H9 (cell line): ENCODE results near the gene KRTAP4-8. TPM values are rescaled to one million over a fixed set of nuclear protein-coding genes. Genes with fewer than 3 reads are reported as not detected.

Experiments
- DNase-seq: peaks from one replicate; pipeline ENCODE4 v3.0.0-alpha.2; 2017
- H2AFZ ChIP-seq: one replicate; pipeline ENCODE4 v1.6.1; 2013; ENCODE audit warnings: mild to moderate bottlenecking, low read length, control low read depth, moderate library complexity
- H2AK5ac ChIP-seq: 2 replicates; pipeline ENCODE4 v1.6.1; 2013; ENCODE audit warnings: low read length, control low read depth, mixed read lengths; ENCODE audit not compliant: insufficient read length
- H2BK120ac ChIP-seq: one replicate; pipeline ENCODE4 v1.6.1; 2013; ENCODE audit warnings: low read depth, mild to moderate bottlenecking, low read length, control low read depth, inconsistent platforms; ENCODE audit not compliant: poor library complexity, severe bottlenecking
- H2BK12ac ChIP-seq: 2 replicates; pipeline ENCODE4 v1.6.1; 2013; ENCODE audit warnings: low read length, control low read depth, mixed read lengths, low read depth; ENCODE audit not compliant: insufficient read length
- H2BK15ac ChIP-seq: 2 replicates; pipeline ENCODE4 v1.6.1; 2013; ENCODE audit warnings: low read depth, low read length, control low read depth
- H2BK20ac ChIP-seq: one replicate; pipeline ENCODE4 v1.6.1; 2013; ENCODE audit warnings: low read depth, mild to moderate bottlenecking, low read length, control low read depth, inconsistent platforms; ENCODE audit not compliant: poor library complexity, severe bottlenecking
- H2BK5ac ChIP-seq: 2 replicates; pipeline ENCODE4 v1.6.1; 2013; ENCODE audit warnings: low read length, control low read depth, mixed read lengths; ENCODE audit not compliant: insufficient read length
- H3K14ac ChIP-seq: 2 replicates; pipeline ENCODE4 v1.6.1; 2013; ENCODE audit warnings: low read length, control low read depth; ENCODE audit not compliant: insufficient read depth
- H3K18ac ChIP-seq: 2 replicates; pipeline ENCODE4 v1.6.1; 2013; ENCODE audit warnings: low read depth, mild to moderate bottlenecking, mixed read lengths, low read length, control low read depth; ENCODE audit not compliant: insufficient read length
- H3K23ac ChIP-seq: 2 replicates; pipeline ENCODE4 v1.6.1; 2013; ENCODE audit warnings: low read length, control low read depth, mixed read lengths, low read depth; ENCODE audit not compliant: insufficient read length
- H3K23me2 ChIP-seq: 2 replicates; pipeline ENCODE4 v1.6.1; 2013; ENCODE audit warnings: low read depth, mild to moderate bottlenecking, mixed read lengths, low read length, control low read depth; ENCODE audit not compliant: insufficient read length, poor library complexity, severe bottlenecking
- H3K27ac ChIP-seq: 2 replicates; pipeline ENCODE4 v1.5.1; 2013; ENCODE audit warnings: low read length, control low read depth, mixed read lengths, low read depth; ENCODE audit not compliant: insufficient read length
- H3K27me3 ChIP-seq: 2 replicates; pipeline ENCODE4 v1.6.1; 2013; ENCODE audit warnings: low read length, control low read depth, inconsistent platforms; ENCODE audit not compliant: insufficient read depth
- H3K4ac ChIP-seq: 2 replicates; pipeline ENCODE4 v1.6.1; 2013; ENCODE audit warnings: low read depth, mild to moderate bottlenecking, control low read depth, inconsistent platforms, low read length, moderate library complexity
- H3K4me1 ChIP-seq: 2 replicates; pipeline ENCODE4 v1.6.1; 2013; ENCODE audit warnings: low read length, control low read depth, inconsistent platforms; ENCODE audit not compliant: insufficient read depth
- H3K4me2 ChIP-seq: 2 replicates; pipeline ENCODE4 v1.6.1; 2013; ENCODE audit warnings: low read length, control low read depth, mixed read lengths; ENCODE audit not compliant: insufficient read length, insufficient read depth
- H3K56ac ChIP-seq: 2 replicates; pipeline ENCODE4 v1.6.1; 2013; ENCODE audit warnings: low read depth, mild to moderate bottlenecking, mixed read lengths, low read length, control low read depth; ENCODE audit not compliant: insufficient read length
- H3K79me1 ChIP-seq: 2 replicates; pipeline ENCODE4 v1.6.1; 2013; ENCODE audit warnings: low read depth, mild to moderate bottlenecking, moderate library complexity, low read length, control low read depth, inconsistent platforms; ENCODE audit not compliant: insufficient read depth, poor library complexity, severe bottlenecking
- H3K79me2 ChIP-seq: 2 replicates; pipeline ENCODE4 v1.6.1; 2013; ENCODE audit warnings: low read length, control low read depth, inconsistent platforms; ENCODE audit not compliant: insufficient read depth
- H3K9ac ChIP-seq: 2 replicates; pipeline ENCODE4 v1.6.1; 2013; ENCODE audit warnings: low read length, control low read depth, mixed read lengths; ENCODE audit not compliant: insufficient read length; ENCODE audit errors: extremely low read depth
- H3K9me3 ChIP-seq: one replicate; pipeline ENCODE4 v1.6.1; 2013; ENCODE audit warnings: low read depth, low read length, inconsistent platforms; ENCODE audit not compliant: control insufficient read depth
- H3T11ph ChIP-seq: one replicate; pipeline ENCODE4 v1.6.1; 2013; ENCODE audit warnings: mild to moderate bottlenecking, low read length, control low read depth, inconsistent platforms
- H4K20me1 ChIP-seq: one replicate; pipeline ENCODE4 v1.6.1; 2013; ENCODE audit not compliant: control insufficient read depth, insufficient read length, insufficient read depth
- H4K5ac ChIP-seq: 2 replicates; pipeline ENCODE4 v1.6.1; 2013; ENCODE audit warnings: low read depth, mild to moderate bottlenecking, mixed read lengths, low read length, control low read depth; ENCODE audit not compliant: insufficient read length
- H4K8ac ChIP-seq: replicated peaks from 2 replicates; pipeline ENCODE4 v1.6.1; 2013; ENCODE audit warnings: low read length, control low read depth, mixed read lengths, low read depth; ENCODE audit not compliant: insufficient read length
- H4K91ac ChIP-seq: 2 replicates; pipeline ENCODE4 v1.6.1; 2013; ENCODE audit warnings: low read depth, mild to moderate bottlenecking, moderate library complexity, mixed read lengths, low read length, control low read depth; ENCODE audit not compliant: insufficient read length
- H3K27ac Mint-ChIP-seq, 3 experiments: 2 replicates in 2 of 3; 3 replicates in 1 of 3; pipeline ENCODE4 v1.8.0; 2020 to 2021; ENCODE audit warnings: mixed read lengths in 3 of 3, mild to moderate bottlenecking in 1 of 3, moderate library complexity in 1 of 3
- H3K27me3 Mint-ChIP-seq: 2 replicates; pipeline ENCODE4 v1.8.0; 2021; ENCODE audit warnings: low read depth, mild to moderate bottlenecking, moderate library complexity, mixed read lengths
- H3K36me3 Mint-ChIP-seq, 3 experiments: 2 replicates in 2 of 3; 3 replicates in 1 of 3; pipeline ENCODE4 v1.8.0; 2020 to 2021; ENCODE audit warnings: low read depth in 3 of 3, mixed read lengths in 3 of 3; ENCODE audit not compliant: insufficient read depth in 1 of 3
- H3K4me1 Mint-ChIP-seq, 2 experiments: 2 replicates each; pipeline ENCODE4 v1.8.0; 2020; ENCODE audit warnings: mixed read lengths in 2 of 2
- H3K4me3 Mint-ChIP-seq, 2 experiments: 2 replicates in 1 of 2; 3 replicates in 1 of 2; pipeline ENCODE4 v1.8.0; 2020 to 2021; ENCODE audit warnings: mild to moderate bottlenecking in 2 of 2, mixed read lengths in 2 of 2, moderate library complexity in 1 of 2
- H3K9me3 Mint-ChIP-seq, 2 experiments: 2 replicates in 1 of 2; 3 replicates in 1 of 2; pipeline ENCODE4 v1.8.0; 2020; ENCODE audit warnings: mild to moderate bottlenecking in 2 of 2, mixed read lengths in 2 of 2, moderate library complexity in 1 of 2
- CTCF ChIP-seq: fragments of 200-600 bp; sonication (generic); conservative IDR thresholded peaks from 3 replicates; pipeline ENCODE4 v1.8.0; 2021; ENCODE audit warnings: antibody characterized with exemption, mild to moderate bottlenecking
- total RNA-seq: library from RNA; stranded (reverse); gene quantifications from 2 replicates; pipeline ENCODE4 v1.2.1, GENCODE V29; 2021

KRTAP4-8 gene
- total RNA-seq, 1 experiment from 2014 or later, result not detected

GRCh38 chr17:41076788-41077187 is 21.2 kb downstream of the KRTAP4-8 start:
- Histone ChIP-seq H4K8ac (no peak overlapping the region), H2AK5ac (no peak overlapping the region), H2BK5ac (no peak overlapping the region), H4K5ac (no peak overlapping the region), H3K14ac (no peak overlapping the region), H3K79me1 (no peaks in the 10 kb centered on the region), H3K4me1 (no peaks in the 10 kb centered on the region), H3K27ac (no peak overlapping the region), H2BK120ac (no peak overlapping the region), H3K9ac (no peak overlapping the region), H3K9me3 (no peaks in the 10 kb centered on the region), H4K20me1 (no peaks in the 10 kb centered on the region), H2BK12ac (no peak overlapping the region), H3K23me2 (no peaks in the 10 kb centered on the region), H3K27me3 (no peaks in the 10 kb centered on the region), H3K56ac (no peak overlapping the region), H4K91ac (no peak overlapping the region), H3K18ac (no peak overlapping the region), H3K23ac (no peak overlapping the region), H2BK20ac (no peak overlapping the region), H2BK15ac (no peak overlapping the region), H3K4me2 (no peak overlapping the region), H3K79me2 (no peaks in the 10 kb centered on the region), H3K4ac (no peak overlapping the region), H3T11ph (no peak overlapping the region), H2AFZ (no peak overlapping the region)
- Mint-ChIP-seq H3K27ac (no peak overlapping the region), H3K4me1 (no peaks in the 10 kb centered on the region), H3K27me3 (no peaks in the 10 kb centered on the region; the same call in none of the 2 replicates), H3K4me3 (no peak overlapping the region), H3K9me3 (no peaks in the 10 kb centered on the region; a peak in 1 of 5 replicates), H3K36me3 (no peaks in the 10 kb centered on the region)
- no peak for DNase-seq
- no peak for TF ChIP-seq CTCF
